ENCODE results near the gene DPP6. TPM values are rescaled to one million over a fixed set of nuclear protein-coding genes. Genes with fewer than 3 reads are reported as not detected.

DPP6 gene
- total RNA-seq, 1 experiment from 2014 or later: not detected

DNA sequence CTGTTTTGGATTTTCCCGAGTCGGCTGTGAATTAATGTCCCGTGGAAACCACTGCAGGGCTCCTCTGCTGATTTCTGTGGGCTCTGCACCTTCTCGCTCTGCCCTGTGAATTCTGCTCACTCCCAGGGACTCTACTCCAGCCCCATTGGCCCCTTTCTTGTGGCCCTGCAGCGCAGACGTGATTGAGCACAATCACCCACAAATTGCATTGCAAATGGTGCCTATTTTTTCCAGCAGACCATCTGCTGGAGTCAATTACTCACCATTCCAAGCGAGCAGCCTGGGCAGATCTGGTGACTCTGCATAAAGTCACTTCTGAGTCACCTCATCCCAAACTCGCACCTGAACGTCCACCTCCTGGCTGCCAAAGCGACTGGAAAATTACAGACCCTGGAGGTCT lies 714.9 kb downstream of the DPP6 start:
- no peak for DNase-seq (ENCODE audit: low spot score)
- no peaks in the 10 kb centered on the region for H3K4me1 ChIP-seq (ENCODE audit: insufficient read depth, low read length, poor library complexity, severe bottlenecking)
- H3K27me3 ChIP-seq (replicated peaks; ENCODE audit: insufficient read depth, low read depth, low read length, poor library complexity): peaks cover 26% of the 10 kb centered on the region
- no peaks in the 10 kb centered on the region for H3K9me3 ChIP-seq (ENCODE audit: low read depth, low read length, poor library complexity, severe bottlenecking)
- H3K36me3 ChIP-seq (ENCODE audit: insufficient read depth, low read length, poor library complexity, severe bottlenecking): no peaks in the 10 kb centered on the region
- POLR2A ChIA-PET (ENCODE audit: low non-redundant PET): no interaction called here
- CTCF ChIA-PET: no interaction called here
- intact Hi-C loops (cut with micrococcal nuclease; ENCODE audit: unreplicated experiment): no loop called here
- no peak overlapping the region for H3K27ac ChIP-seq (ENCODE audit: low read depth, low read length, poor library complexity, severe bottlenecking)
- no peak overlapping the region for H3K4me3 ChIP-seq (ENCODE audit: low read depth, low read length, poor library complexity, severe bottlenecking)
- BruUV-seq (replicated peaks): no TSS peak
- TF ChIP-seq, protein P1, sequence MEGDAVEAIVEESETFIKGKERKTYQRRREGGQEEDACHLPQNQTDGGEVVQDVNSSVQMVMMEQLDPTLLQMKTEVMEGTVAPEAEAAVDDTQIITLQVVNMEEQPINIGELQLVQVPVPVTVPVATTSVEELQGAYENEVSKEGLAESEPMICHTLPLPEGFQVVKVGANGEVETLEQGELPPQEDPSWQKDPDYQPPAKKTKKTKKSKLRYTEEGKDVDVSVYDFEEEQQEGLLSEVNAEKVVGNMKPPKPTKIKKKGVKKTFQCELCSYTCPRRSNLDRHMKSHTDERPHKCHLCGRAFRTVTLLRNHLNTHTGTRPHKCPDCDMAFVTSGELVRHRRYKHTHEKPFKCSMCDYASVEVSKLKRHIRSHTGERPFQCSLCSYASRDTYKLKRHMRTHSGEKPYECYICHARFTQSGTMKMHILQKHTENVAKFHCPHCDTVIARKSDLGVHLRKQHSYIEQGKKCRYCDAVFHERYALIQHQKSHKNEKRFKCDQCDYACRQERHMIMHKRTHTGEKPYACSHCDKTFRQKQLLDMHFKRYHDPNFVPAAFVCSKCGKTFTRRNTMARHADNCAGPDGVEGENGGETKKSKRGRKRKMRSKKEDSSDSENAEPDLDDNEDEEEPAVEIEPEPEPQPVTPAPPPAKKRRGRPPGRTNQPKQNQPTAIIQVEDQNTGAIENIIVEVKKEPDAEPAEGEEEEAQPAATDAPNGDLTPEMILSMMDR (conservative IDR thresholded peaks at IDR 0.05; ENCODE audit: low read depth, low read length): no peak
- TF ChIP-seq EZH2 (IDR thresholded peaks at IDR 0.05; ENCODE audit: borderline replicate concordance, low read depth, low read length, poor library complexity, severe bottlenecking): no peak

DNA sequence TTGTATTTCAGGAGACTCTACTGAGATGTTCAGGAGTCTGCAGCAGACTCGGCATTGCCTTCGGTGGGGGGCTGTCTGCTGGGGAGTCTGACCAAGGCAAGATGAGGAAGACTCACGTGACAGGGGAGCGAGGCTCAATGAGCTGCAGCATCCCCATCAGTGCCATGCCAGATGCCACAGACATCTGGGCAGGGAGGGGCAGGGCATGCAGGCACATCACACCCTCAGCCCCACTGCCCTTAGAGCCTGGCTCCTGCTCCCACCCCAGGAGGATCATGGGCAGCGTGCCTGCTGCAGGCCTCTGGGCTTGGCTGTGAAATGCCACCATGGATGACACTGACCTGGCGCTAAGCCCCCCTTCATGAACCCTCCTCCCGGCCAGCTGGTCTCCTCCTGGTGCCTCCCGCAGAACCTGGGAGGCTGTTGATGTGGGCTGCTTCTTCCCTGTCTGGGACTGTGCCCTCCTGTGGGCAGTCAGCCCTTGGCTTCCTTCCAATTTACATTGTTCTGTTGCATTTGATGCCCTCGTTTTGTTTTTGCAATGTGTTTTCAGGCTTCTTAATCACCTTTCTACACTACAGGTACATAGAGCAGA lies 715.7 kb downstream of the DPP6 start:
- Histone ChIP-seq H3K4me1 (ENCODE audit: insufficient read depth, low read length, poor library complexity, severe bottlenecking) (no peaks in the 10 kb centered on the region), H3K36me3 (ENCODE audit: insufficient read depth, low read length, poor library complexity, severe bottlenecking) (no peaks in the 10 kb centered on the region), H3K4me3 (ENCODE audit: low read depth, low read length, poor library complexity, severe bottlenecking) (no peak overlapping the region), H3K27me3 (replicated peaks; ENCODE audit: insufficient read depth, low read depth, low read length, poor library complexity) (peaks cover 24% of the 10 kb centered on the region), H3K9me3 (ENCODE audit: low read depth, low read length, poor library complexity, severe bottlenecking) (no peaks in the 10 kb centered on the region), H3K27ac (ENCODE audit: low read depth, low read length, poor library complexity, severe bottlenecking) (no peak overlapping the region)
- no peak for DNase-seq (ENCODE audit: low spot score)
- no peak for TF ChIP-seq EZH2 (IDR thresholded peaks at IDR 0.05; ENCODE audit: borderline replicate concordance, low read depth, low read length, poor library complexity, severe bottlenecking)
- TF ChIP-seq, protein P1 (conservative IDR thresholded peaks at IDR 0.05; ENCODE audit: low read depth, low read length): no peak
- no TSS peak for BruUV-seq (replicated peaks)
- POLR2A ChIA-PET (ENCODE audit: low non-redundant PET): no interaction called here
- intact Hi-C loops (cut with micrococcal nuclease; ENCODE audit: unreplicated experiment): no loop called here
- CTCF ChIA-PET: no interaction called here

DNA sequence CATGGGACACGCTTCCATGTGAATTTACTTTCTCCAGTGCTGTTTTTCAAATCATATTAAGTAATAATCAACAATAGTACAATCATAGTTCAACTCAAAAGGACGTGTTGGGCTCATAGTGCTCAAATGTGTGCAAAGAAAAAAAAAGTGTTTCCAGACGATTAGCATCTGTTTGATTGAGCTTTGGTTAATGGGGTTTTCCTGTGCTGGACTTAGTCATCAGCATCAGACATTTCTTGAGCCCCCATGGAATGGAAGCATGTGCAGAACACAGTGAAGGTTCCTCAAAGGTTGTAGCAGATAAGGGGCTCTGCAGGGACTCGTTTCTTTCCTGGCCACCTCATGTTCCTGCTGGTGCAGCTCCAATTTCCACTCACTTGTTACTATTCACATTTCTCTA lies 716.8 kb downstream of the DPP6 start:
- H3K9me3 ChIP-seq (ENCODE audit: low read depth, low read length, poor library complexity, severe bottlenecking): no peaks in the 10 kb centered on the region
- H3K27me3 ChIP-seq (replicated peaks; ENCODE audit: insufficient read depth, low read depth, low read length, poor library complexity): peaks cover 15% of the 10 kb centered on the region
- H3K4me3 ChIP-seq (ENCODE audit: low read depth, low read length, poor library complexity, severe bottlenecking): no peak overlapping the region
- H3K36me3 ChIP-seq (ENCODE audit: insufficient read depth, low read length, poor library complexity, severe bottlenecking): no peaks in the 10 kb centered on the region
- ChIA-PET CTCF (no interaction called here), POLR2A (ENCODE audit: low non-redundant PET) (no interaction called here)
- TF ChIP-seq, protein P1 (conservative IDR thresholded peaks at IDR 0.05; ENCODE audit: low read depth, low read length): no peak
- TF ChIP-seq EZH2 (IDR thresholded peaks at IDR 0.05; ENCODE audit: borderline replicate concordance, low read depth, low read length, poor library complexity, severe bottlenecking): no peak
- H3K4me1 ChIP-seq (ENCODE audit: insufficient read depth, low read length, poor library complexity, severe bottlenecking): no peaks in the 10 kb centered on the region
- no peak overlapping the region for H3K27ac ChIP-seq (ENCODE audit: low read depth, low read length, poor library complexity, severe bottlenecking)
- no TSS peak for BruUV-seq (replicated peaks)
- intact Hi-C loops (cut with micrococcal nuclease; ENCODE audit: unreplicated experiment): no loop called here
- DNase-seq (ENCODE audit: low spot score): no peak

Data from A673 (cell line).